ENCODE data around the gene CLK2. TPM values are rescaled to one million over a fixed set of nuclear protein-coding genes. Genes with fewer than 3 reads are reported as not detected.

Gene CLK2
- polyA plus RNA-seq, 1 donor from 2014 or later, result 44.4 TPM

- H4K20me1 ChIP-seq (ENCODE audit: insufficient read depth), result no peaks in the 10 kb centered on the region
- H3K4me3 ChIP-seq (ENCODE audit: low read length), result no peak overlapping the region
- no peak overlapping the region for H3K27ac ChIP-seq (ENCODE audit: low read length)
- no peak overlapping the region for H3K4me2 ChIP-seq (ENCODE audit: low read length)
- no peaks in the 10 kb centered on the region for H3K36me3 ChIP-seq (ENCODE audit: insufficient read depth, low read length)
- no peaks in the 10 kb centered on the region for H3F3A ChIP-seq (ENCODE audit: insufficient read depth, low read length, poor library complexity, severe bottlenecking)
- no peaks in the 10 kb centered on the region for H3K9me3 ChIP-seq (ENCODE audit: low read length)
- no peak overlapping the region for H2AFZ ChIP-seq (ENCODE audit: low read depth, low read length)
- H3K79me2 ChIP-seq (replicated peaks; ENCODE audit: insufficient read depth, low read length), result peaks cover 23% of the 10 kb centered on the region
- no peaks in the 10 kb centered on the region for H3K27me3 ChIP-seq (ENCODE audit: insufficient read depth, low read depth, low read length)
- no peaks in the 10 kb centered on the region for H3K9me2 ChIP-seq (ENCODE audit: insufficient read depth, low read length)
- TF ChIP-seq EP300 (conservative IDR thresholded peaks at IDR 0.05; ENCODE audit: poor library complexity, severe bottlenecking), result no peak
- TF ChIP-seq MXI1 (conservative IDR thresholded peaks at IDR 0.05; ENCODE audit: poor library complexity, severe bottlenecking), result no peak
- TF ChIP-seq POLR2AphosphoS5 (IDR thresholded peaks at IDR 0.05), result no peak
- no peak for TF ChIP-seq EZH2 (IDR thresholded peaks at IDR 0.05; ENCODE audit: borderline replicate concordance, insufficient read depth, low read length, poor library complexity, severe bottlenecking)
- TF ChIP-seq REST (IDR thresholded peaks at IDR 0.05; ENCODE audit: borderline replicate concordance), result no peak
- no peak for TF ChIP-seq CTCF (IDR thresholded peaks at IDR 0.05; ENCODE audit: poor library complexity, severe bottlenecking)
- TF ChIP-seq SMC3 (conservative IDR thresholded peaks at IDR 0.05; ENCODE audit: poor library complexity), result no peak
- no peak for TF ChIP-seq TAF1 (IDR thresholded peaks at IDR 0.05; ENCODE audit: low read depth)
- no peak overlapping the region for H3K9ac ChIP-seq (ENCODE audit: low read length)
Observed at GRCh38 chr1:155313261-155313660, 40.0 kb upstream of the CLK2 start.

GRCh38 chr1:155309423-155310021 lies 36.2 kb upstream of the CLK2 start:
- Histone ChIP-seq H3K27ac (ENCODE audit: low read length) (peak overlapping the region; percentile 93), H4K20me1 (ENCODE audit: insufficient read depth) (no peaks in the 10 kb centered on the region), H2AFZ (ENCODE audit: low read depth, low read length) (peak overlapping the region; percentile 61), H3K9me3 (ENCODE audit: low read length) (no peaks in the 10 kb centered on the region), H3F3A (ENCODE audit: insufficient read depth, low read length, poor library complexity, severe bottlenecking) (no peaks in the 10 kb centered on the region), H3K9ac (ENCODE audit: low read length) (peak overlapping the region; percentile 91), H3K9me2 (ENCODE audit: insufficient read depth, low read length) (no peaks in the 10 kb centered on the region), H3K36me3 (ENCODE audit: insufficient read depth, low read length) (no peaks in the 10 kb centered on the region), H3K4me3 (ENCODE audit: low read length) (peak overlapping the region; percentile 88), H3K27me3 (ENCODE audit: insufficient read depth, low read depth, low read length) (no peaks in the 10 kb centered on the region), H3K4me2 (ENCODE audit: low read length) (peak overlapping the region; percentile 90), H3K79me2 (replicated peaks; ENCODE audit: insufficient read depth, low read length) (peaks cover 23% of the 10 kb centered on the region)
- TF ChIP-seq EZH2 (IDR thresholded peaks at IDR 0.05; ENCODE audit: borderline replicate concordance, insufficient read depth, low read length, poor library complexity, severe bottlenecking) (no peak), MXI1 (conservative IDR thresholded peaks at IDR 0.05; ENCODE audit: poor library complexity, severe bottlenecking) (no peak), REST (IDR thresholded peaks at IDR 0.05; ENCODE audit: borderline replicate concordance) (no peak), SMC3 (conservative IDR thresholded peaks at IDR 0.05; ENCODE audit: poor library complexity) (no peak), CTCF (IDR thresholded peaks at IDR 0.05; ENCODE audit: poor library complexity, severe bottlenecking) (no peak), EP300 (conservative IDR thresholded peaks at IDR 0.05; ENCODE audit: poor library complexity, severe bottlenecking) (no peak), POLR2AphosphoS5 (IDR thresholded peaks at IDR 0.05) (no peak)
